OCI-LY7 (cell line): ENCODE measurements around the gene SYT14.

ENCODE experiments used
- CTCF ChIP-seq: fragments of 200-600 bp; sonication (generic); conservative IDR thresholded peaks from 2 replicates; pipeline ENCODE4 v1.5.1; 2014; ENCODE audit warnings: mild to moderate bottlenecking, antibody characterized with exemption, low read length, moderate library complexity, mixed read lengths
- EZH2phosphoT487 ChIP-seq: fragments of 200-600 bp; sonication (generic); IDR thresholded peaks from 2 replicates; pipeline ENCODE4 v1.6.1; 2018; ENCODE audit warnings: low read depth, borderline replicate concordance, mild to moderate bottlenecking, mixed run types, antibody characterized with exemption, low read length, moderate library complexity, mixed read lengths

DNA sequence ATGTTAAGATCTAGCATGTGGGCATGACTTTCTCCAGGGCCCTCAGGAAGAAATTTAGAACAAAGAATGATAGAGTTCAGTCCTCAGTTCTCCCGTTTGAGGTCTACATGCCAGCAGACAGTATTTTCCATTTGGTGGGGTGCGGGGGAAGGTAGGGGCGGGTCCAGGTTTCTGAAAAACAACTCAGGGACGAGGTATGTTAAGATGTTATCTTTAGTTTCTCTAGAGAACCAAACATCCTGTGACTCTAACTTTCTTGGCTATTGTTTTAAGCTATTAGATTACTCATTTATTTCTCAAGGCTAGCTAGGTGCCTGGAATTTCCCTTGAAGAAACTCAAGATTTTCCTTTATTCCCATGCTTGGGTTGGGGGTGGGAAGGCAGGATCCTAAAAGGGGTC lies 42.3 kb upstream of the SYT14 start:
- TF ChIP-seq CTCF (no peak), EZH2phosphoT487 (no peak)
